SU-DHL-6 (cell line): Measurements from ENCODE around the gene OR10A4.

Source experiments
- H2AFZ ChIP-seq: fragments of 200-600 bp; sonication (generic); 2 replicates; pipeline ENCODE4 v1.6.1; 2014; ENCODE audit warnings: low read depth, mild to moderate bottlenecking, moderate library complexity, mixed read lengths, antibody characterized with exemption, low read length; ENCODE audit not compliant: severe bottlenecking
- H3F3A ChIP-seq: fragments of 200-600 bp; shearing (Covaris generic); 2 replicates; pipeline ENCODE4 v1.6.0; 2016; ENCODE audit warnings: antibody characterized with exemption, mild to moderate bottlenecking; ENCODE audit not compliant: insufficient read depth
- H3K27ac ChIP-seq: fragments of 200-600 bp; sonication (generic); 2 replicates; pipeline ENCODE4 v1.5.1; 2016; ENCODE audit warnings: low read depth, mild to moderate bottlenecking, low read length, moderate library complexity, mixed read lengths
- H3K27me3 ChIP-seq: fragments of 200-600 bp; sonication (generic), shearing (Covaris generic); 2 replicates; pipeline ENCODE4 v1.6.0; 2014; ENCODE audit warnings: mild to moderate bottlenecking, low read length
- H3K36me3 ChIP-seq: fragments of 200-600 bp; sonication (generic); 2 replicates; pipeline ENCODE4 v1.6.1; 2014; ENCODE audit warnings: mild to moderate bottlenecking, low read length, mixed read lengths
- H3K4me2 ChIP-seq: fragments of 300-600, 200-600 bp; shearing (Covaris generic), sonication (generic); 2 replicates; pipeline ENCODE4 v1.6.0; 2014; ENCODE audit warnings: low read length, low read depth, mild to moderate bottlenecking; ENCODE audit not compliant: poor library complexity, severe bottlenecking
- H3K4me3 ChIP-seq: fragments of 200-600 bp; sonication (generic); 2 replicates; pipeline ENCODE4 v1.5.1; 2014; ENCODE audit warnings: antibody characterized with exemption, low read length, mild to moderate bottlenecking, mixed read lengths; ENCODE audit not compliant: insufficient read depth, poor library complexity, severe bottlenecking
- H3K79me2 ChIP-seq: fragments of 200-600 bp; sonication (generic); 2 replicates; pipeline ENCODE4 v1.6.1; 2014; ENCODE audit warnings: mild to moderate bottlenecking, low read length, moderate library complexity; ENCODE audit not compliant: insufficient read depth
- H3K9ac ChIP-seq: fragments of 200-600 bp; sonication (generic); 2 replicates; pipeline ENCODE4 v1.7.0; 2014; ENCODE audit warnings: mild to moderate bottlenecking, low read length
- H3K9me2 ChIP-seq: fragments of 200-600 bp; sonication (generic); replicated peaks from 2 replicates; pipeline ENCODE4 v1.6.1; 2014; ENCODE audit warnings: low read length; ENCODE audit not compliant: insufficient read depth
- H3K9me3 ChIP-seq: fragments of 200-600 bp; sonication (generic); 2 replicates; pipeline ENCODE4 v1.6.1; 2014; ENCODE audit warnings: low read length, mixed read lengths; ENCODE audit not compliant: insufficient read depth
- H4K20me1 ChIP-seq: fragments of 200-600 bp; sonication (generic); 2 replicates; pipeline ENCODE4 v1.6.1; 2014; ENCODE audit warnings: low read depth, mild to moderate bottlenecking, antibody characterized with exemption, low read length, moderate library complexity, mixed read lengths
- CTCF ChIP-seq: fragments of 200-600 bp; sonication (generic); IDR thresholded peaks from one replicate; pipeline ENCODE4 v1.5.1; 2017; ENCODE audit warnings: antibody characterized with exemption, mild to moderate bottlenecking, low read length, moderate library complexity; ENCODE audit not compliant: insufficient read depth, poor library complexity, severe bottlenecking
- EZH2phosphoT487 ChIP-seq: fragments of 200-600 bp; sonication (generic), shearing (Covaris generic); conservative IDR thresholded peaks from 2 replicates; pipeline ENCODE4 v1.6.1; 2018; ENCODE audit warnings: mild to moderate bottlenecking, antibody characterized with exemption, low read length, moderate library complexity, mixed read lengths

The OR10A4 gene

GRCh38 chr11:6834021-6834420, 42.4 kb upstream of the OR10A4 start:
- Histone ChIP-seq H2AFZ (no peak overlapping the region), H3K4me3 (no peak overlapping the region), H3K9me2 (no peaks in the 10 kb centered on the region), H3K4me2 (no peak overlapping the region), H3K9me3 (no peaks in the 10 kb centered on the region), H3K27ac (no peak overlapping the region), H3K79me2 (no peaks in the 10 kb centered on the region), H3K27me3 (no peaks in the 10 kb centered on the region), H3F3A (no peaks in the 10 kb centered on the region), H4K20me1 (no peaks in the 10 kb centered on the region), H3K36me3 (no peaks in the 10 kb centered on the region), H3K9ac (no peak overlapping the region)
- TF ChIP-seq CTCF, result no peak
- TF ChIP-seq EZH2phosphoT487, result no peak

- Histone ChIP-seq H3F3A (no peaks in the 10 kb centered on the region), H3K4me2 (no peak overlapping the region), H3K27me3 (no peaks in the 10 kb centered on the region; the same call in 1 of the 2 replicates), H4K20me1 (0 out of 2 replicates have a peak, but pooled peaks cover 4% of the 10 kb centered on the region), H3K9ac (no peak overlapping the region), H3K9me3 (no peaks in the 10 kb centered on the region), H3K9me2 (no peaks in the 10 kb centered on the region), H2AFZ (no peak overlapping the region), H3K79me2 (no peaks in the 10 kb centered on the region), H3K27ac (no peak overlapping the region), H3K4me3 (no peak overlapping the region), H3K36me3 (no peaks in the 10 kb centered on the region)
- no peak for TF ChIP-seq CTCF
Observed at GRCh38 chr11:6841694-6842093, 34.7 kb upstream of the OR10A4 start.

GRCh38 chr11:6843670-6844069, 32.8 kb upstream of the OR10A4 start:
- no peaks in the 10 kb centered on the region; the same call in 1 of the 2 replicates for H3K27me3 ChIP-seq
- H3K9me3 ChIP-seq, result no peaks in the 10 kb centered on the region
- no peaks in the 10 kb centered on the region for H3K79me2 ChIP-seq
- no peak overlapping the region for H3K4me2 ChIP-seq
- no peak overlapping the region for H3K9ac ChIP-seq
- 0 out of 2 replicates have a peak, but pooled peaks cover 4% of the 10 kb centered on the region for H4K20me1 ChIP-seq
- no peak overlapping the region for H3K27ac ChIP-seq
- no peak overlapping the region for H2AFZ ChIP-seq
- H3K36me3 ChIP-seq, result no peaks in the 10 kb centered on the region
- H3K4me3 ChIP-seq, result no peak overlapping the region
- H3K9me2 ChIP-seq, result no peaks in the 10 kb centered on the region
- H3F3A ChIP-seq, result no peaks in the 10 kb centered on the region
- no peak for TF ChIP-seq EZH2phosphoT487
- TF ChIP-seq CTCF, result no peak
